OCI-LY1 (cell line): ENCODE measurements around the gene VAV3.

Experiments used
- EZH2 ChIP-seq: fragments of 200-600 bp; sonication (generic), shearing (Covaris generic); IDR thresholded peaks from 2 replicates; pipeline ENCODE4 v1.8.0; 2017; ENCODE audit warnings: borderline replicate concordance, mixed run types, mild to moderate bottlenecking, antibody characterized with exemption, low read length, moderate library complexity, mixed read lengths
- TF ChIP-seq, protein P1 (sequence below): fragments of 200-600 bp; sonication (generic), shearing (Covaris generic); IDR thresholded peaks from 2 replicates; pipeline ENCODE4 v1.5.1; 2017; ENCODE audit warnings: mild to moderate bottlenecking, antibody characterized with exemption, low read length, moderate library complexity, mixed read lengths

DNA sequence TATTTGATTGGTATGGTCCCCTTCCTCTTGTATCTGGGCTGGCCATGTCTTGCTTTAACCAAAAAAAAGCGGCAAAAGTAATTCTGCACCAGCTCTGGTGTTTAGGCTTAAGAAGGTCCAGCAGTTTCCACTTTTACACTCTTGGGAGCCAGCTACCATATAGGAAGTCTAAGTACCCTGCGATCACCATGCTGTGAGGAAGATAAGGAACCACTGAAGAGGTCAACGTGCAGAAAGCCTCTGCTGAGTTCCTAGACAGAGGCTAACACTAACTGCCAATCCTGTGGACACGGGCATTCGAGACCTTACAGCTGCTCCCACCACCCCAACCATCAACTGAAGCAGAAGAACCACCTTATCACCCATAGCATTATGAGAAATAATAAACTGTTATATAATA is 331.4 kb downstream of the VAV3 start:
- TF ChIP-seq, protein P1, sequence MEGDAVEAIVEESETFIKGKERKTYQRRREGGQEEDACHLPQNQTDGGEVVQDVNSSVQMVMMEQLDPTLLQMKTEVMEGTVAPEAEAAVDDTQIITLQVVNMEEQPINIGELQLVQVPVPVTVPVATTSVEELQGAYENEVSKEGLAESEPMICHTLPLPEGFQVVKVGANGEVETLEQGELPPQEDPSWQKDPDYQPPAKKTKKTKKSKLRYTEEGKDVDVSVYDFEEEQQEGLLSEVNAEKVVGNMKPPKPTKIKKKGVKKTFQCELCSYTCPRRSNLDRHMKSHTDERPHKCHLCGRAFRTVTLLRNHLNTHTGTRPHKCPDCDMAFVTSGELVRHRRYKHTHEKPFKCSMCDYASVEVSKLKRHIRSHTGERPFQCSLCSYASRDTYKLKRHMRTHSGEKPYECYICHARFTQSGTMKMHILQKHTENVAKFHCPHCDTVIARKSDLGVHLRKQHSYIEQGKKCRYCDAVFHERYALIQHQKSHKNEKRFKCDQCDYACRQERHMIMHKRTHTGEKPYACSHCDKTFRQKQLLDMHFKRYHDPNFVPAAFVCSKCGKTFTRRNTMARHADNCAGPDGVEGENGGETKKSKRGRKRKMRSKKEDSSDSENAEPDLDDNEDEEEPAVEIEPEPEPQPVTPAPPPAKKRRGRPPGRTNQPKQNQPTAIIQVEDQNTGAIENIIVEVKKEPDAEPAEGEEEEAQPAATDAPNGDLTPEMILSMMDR: no peak
- no peak for TF ChIP-seq EZH2
